GM06990 (cell line): ENCODE data around the gene NAA38.

Source experiments
- DNase-seq: peaks from one replicate; pipeline ENCODE4 v3.0.0-alpha.2; 2011; ENCODE audit not compliant: insufficient read length; ENCODE audit errors: extremely low read depth
- H3K27me3 ChIP-seq: replicated peaks from 2 replicates; pipeline ENCODE4 v1.6.0; 2011; ENCODE audit warnings: low read length; ENCODE audit not compliant: control insufficient read depth, insufficient read depth
- H3K36me3 ChIP-seq: 2 replicates; pipeline ENCODE4 v1.5.1; 2011; ENCODE audit warnings: low read length; ENCODE audit not compliant: control insufficient read depth, insufficient read depth
- H3K4me3 ChIP-seq: replicated peaks from 2 replicates; pipeline ENCODE4 v1.5.1; 2011; ENCODE audit warnings: low read depth, mild to moderate bottlenecking, control low read depth, low read length
- TF ChIP-seq, protein P1 (sequence below): IDR thresholded peaks from 2 replicates; pipeline ENCODE4 v1.5.1; 2011; ENCODE audit warnings: low read length, control low read depth, mild to moderate bottlenecking, inconsistent platforms; ENCODE audit not compliant: insufficient read depth, poor library complexity, severe bottlenecking

NAA38 gene

DNA sequence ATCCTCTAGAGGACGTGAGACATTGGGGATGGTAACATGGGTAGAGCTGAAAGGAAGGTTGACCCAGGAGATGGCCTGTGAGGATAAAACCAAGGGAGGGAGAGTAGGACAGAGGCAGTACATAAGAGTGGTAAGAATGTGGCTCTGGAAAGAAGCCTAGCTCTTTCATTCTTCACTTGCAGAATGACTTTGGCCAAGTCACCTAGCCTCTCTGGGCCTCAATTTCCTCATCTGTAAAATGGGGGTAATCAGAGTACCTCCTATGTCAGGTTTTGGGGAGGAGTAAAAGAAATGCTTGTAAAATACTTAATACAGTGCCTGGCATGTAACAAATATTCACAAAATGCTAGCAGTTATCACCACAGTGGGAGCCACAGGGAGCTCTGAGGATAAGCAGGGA, 16.5 kb downstream of the NAA38 start:
- DNase-seq, result no peak
- H3K4me3 ChIP-seq, result peak overlapping the region; percentile 89
- no peaks in the 10 kb centered on the region for H3K27me3 ChIP-seq

GRCh38 chr17:7840441-7840840, 16.9 kb downstream of the NAA38 start:
- H3K4me3 ChIP-seq, result no peak overlapping the region
- H3K27me3 ChIP-seq, result no peaks in the 10 kb centered on the region
- no peaks in the 10 kb centered on the region; the same call in 1 of the 2 replicates for H3K36me3 ChIP-seq
- TF ChIP-seq, protein P1, sequence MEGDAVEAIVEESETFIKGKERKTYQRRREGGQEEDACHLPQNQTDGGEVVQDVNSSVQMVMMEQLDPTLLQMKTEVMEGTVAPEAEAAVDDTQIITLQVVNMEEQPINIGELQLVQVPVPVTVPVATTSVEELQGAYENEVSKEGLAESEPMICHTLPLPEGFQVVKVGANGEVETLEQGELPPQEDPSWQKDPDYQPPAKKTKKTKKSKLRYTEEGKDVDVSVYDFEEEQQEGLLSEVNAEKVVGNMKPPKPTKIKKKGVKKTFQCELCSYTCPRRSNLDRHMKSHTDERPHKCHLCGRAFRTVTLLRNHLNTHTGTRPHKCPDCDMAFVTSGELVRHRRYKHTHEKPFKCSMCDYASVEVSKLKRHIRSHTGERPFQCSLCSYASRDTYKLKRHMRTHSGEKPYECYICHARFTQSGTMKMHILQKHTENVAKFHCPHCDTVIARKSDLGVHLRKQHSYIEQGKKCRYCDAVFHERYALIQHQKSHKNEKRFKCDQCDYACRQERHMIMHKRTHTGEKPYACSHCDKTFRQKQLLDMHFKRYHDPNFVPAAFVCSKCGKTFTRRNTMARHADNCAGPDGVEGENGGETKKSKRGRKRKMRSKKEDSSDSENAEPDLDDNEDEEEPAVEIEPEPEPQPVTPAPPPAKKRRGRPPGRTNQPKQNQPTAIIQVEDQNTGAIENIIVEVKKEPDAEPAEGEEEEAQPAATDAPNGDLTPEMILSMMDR, result no peak
- no peak for DNase-seq

More for the DNA sequence above, 16.5 kb downstream of the NAA38 start:
- TF ChIP-seq, protein P1, result no peak
- peaks cover 3% of the 10 kb centered on the region for H3K36me3 ChIP-seq

- H3K27me3 ChIP-seq, result no peaks in the 10 kb centered on the region
- H3K4me3 ChIP-seq, result no peak overlapping the region
- TF ChIP-seq, protein P1, result no peak
- DNase-seq, result no peak
- H3K36me3 ChIP-seq, result no peaks in the 10 kb centered on the region; the same call in 1 of the 2 replicates
Observed at GRCh38 chr17:7839876-7840261, 17.5 kb downstream of the NAA38 start.

DNA sequence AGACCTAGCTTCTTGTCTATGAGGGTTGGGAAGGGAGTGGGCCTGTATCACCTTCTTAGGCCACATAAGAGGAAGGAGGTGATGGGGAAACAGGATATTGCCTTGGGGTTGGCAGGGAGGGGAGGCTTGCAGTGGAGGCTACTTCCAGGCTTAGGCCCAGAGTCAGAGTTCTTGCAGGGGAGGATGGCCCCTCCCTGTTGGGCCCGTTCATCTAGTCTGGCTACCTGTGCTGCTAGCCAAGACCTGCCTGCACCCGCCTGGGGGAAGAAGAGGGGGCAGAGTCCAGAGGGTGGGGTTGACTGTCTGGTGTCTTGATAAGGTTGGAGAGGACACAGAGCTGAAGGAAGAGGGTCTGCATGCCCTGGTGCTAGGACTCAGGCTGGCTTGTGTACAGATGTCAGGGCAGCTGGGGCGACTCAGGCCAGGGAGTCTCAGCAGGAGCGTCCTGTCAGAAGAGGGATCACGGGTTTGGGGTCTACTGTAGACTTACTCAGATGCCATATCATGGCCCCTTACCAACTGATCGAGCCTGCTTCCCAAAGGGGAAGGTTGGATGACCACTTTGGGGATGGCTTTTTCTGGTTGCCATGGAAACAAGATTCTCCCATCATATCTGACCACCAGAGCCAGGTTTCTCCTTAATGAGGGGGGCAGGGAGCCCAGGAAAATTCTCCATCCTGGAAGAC, 18.0 kb downstream of the NAA38 start:
- no peaks in the 10 kb centered on the region; the same call in 1 of the 2 replicates for H3K36me3 ChIP-seq
- no peak for DNase-seq
- H3K4me3 ChIP-seq, result no peak overlapping the region
- TF ChIP-seq, protein P1, result no peak
- no peaks in the 10 kb centered on the region for H3K27me3 ChIP-seq

GRCh38 chr17:7838090-7839075, 19.0 kb downstream of the NAA38 start:
- H3K27me3 ChIP-seq, result no peaks in the 10 kb centered on the region
- H3K4me3 ChIP-seq, result peak overlapping the region; percentile 81
- no peaks in the 10 kb centered on the region; the same call in 1 of the 2 replicates for H3K36me3 ChIP-seq
- TF ChIP-seq, protein P1, result no peak
- DNase-seq, result no peak
